Sigmoid colon (tissue), 4 donors: ENCODE results near the gene AHCYL2.

Experiments used
- CTCF ChIP-seq, 4 experiments: fragments of 450-650 bp in 3 of 4; fragments of 200-600 bp in 1 of 4; IDR thresholded peaks; one replicate each; pipeline ENCODE4 v1.5.1; 2016 to 2019; ENCODE audit warnings: antibody characterized with exemption in 4 of 4, mild to moderate bottlenecking in 3 of 4, moderate library complexity in 2 of 4
- EP300 ChIP-seq, 4 donors: sonication (generic); formaldehyde crosslinking; IDR thresholded peaks; one replicate each; pipeline ENCODE4 v1.6.1; 2017; ENCODE audit warnings: antibody characterized with exemption in 4 of 4
- POLR2A ChIP-seq, 2 donors: fragments of 450-650 bp; IDR thresholded peaks; one replicate each; pipeline ENCODE4 v1.6.1; 2016; ENCODE audit warnings: antibody characterized with exemption in 2 of 2, mild to moderate bottlenecking in 2 of 2, moderate library complexity in 2 of 2
- POLR2AphosphoS5 ChIP-seq, 4 donors: sonication (generic); formaldehyde crosslinking; IDR thresholded peaks; one replicate each; pipeline ENCODE4 v1.6.1; 2017; ENCODE audit warnings: antibody characterized with exemption in 4 of 4

GRCh38 chr7:129405527-129405926 lies 180.7 kb downstream of the AHCYL2 start:
- TF ChIP-seq POLR2A (IDR thresholded peaks at IDR 0.05) (no peak), CTCF (IDR thresholded peaks at IDR 0.05) (no peak), POLR2AphosphoS5 (IDR thresholded peaks at IDR 0.05) (no peak), EP300 (IDR thresholded peaks at IDR 0.05) (no peak)
